A549 (cell line): ENCODE results near the gene PCNT. TPM values are rescaled to one million over a fixed set of nuclear protein-coding genes. Genes with fewer than 3 reads are reported as not detected.
"Not testable (repeated sequence)": the region's sequence is repeated elsewhere in the genome, so short reads cannot be mapped to it uniquely, and the experiment has no call there.

ENCODE experiments used
- ATAC-seq, 2 experiments: fragments of 200-7000 bp in 1 of 2; fragments of >200 bp in 1 of 2; cut with Nextera tagmentation in 1 of 2; cut with Tn5 transposase in 1 of 2; 3 replicates each; pipeline versions ENCODE4 v1.8.0 to v1.9.1; 2018 to 2020; ENCODE audit warnings: mild to moderate bottlenecking in 1 of 2, moderate library complexity in 1 of 2
- CTCF ChIA-PET: fragments of 300-600 bp; sonication (Branson Sonifier 250); formaldehyde crosslinking; extraction: SDS; loops from one replicate; lab custom pipeline; 2021; ENCODE audit warnings: antibody characterized with exemption, inconsistent platforms; lab: Yijun Ruan, JAX
- POLR2A ChIA-PET: fragments of 350-600 bp; formaldehyde crosslinking; extraction: SDS; loops from one replicate; lab custom pipeline; 2021; ENCODE audit warnings: antibody characterized with exemption, inconsistent platforms; lab: Yijun Ruan, JAX
- DNase-seq, 2 experiments: peaks; one replicate each; pipeline versions ENCODE4 v3.0.0 to v3.0.0-alpha.2; 2011 to 2016; ENCODE audit warnings: low read depth in 1 of 2, low spot score in 1 of 2
- FAIRE-seq: peaks from 2 replicates; lab custom pipeline; 2011; peaks lifted over from hg19 to GRCh38; lab: Jason Lieb, UNC
- H3K27ac ChIP-seq, 2 experiments: fragments of >200 bp; sonication (Bioruptor Twin); formaldehyde crosslinking; 3 replicates each; pipeline ENCODE4 v1.5.1; 2016 to 2017
- H3K4me1 ChIP-seq: fragments of >200 bp; sonication (Bioruptor Twin); formaldehyde crosslinking; 3 replicates; pipeline ENCODE4 v1.6.1; 2016
- H3K4me2 ChIP-seq: fragments of >200 bp; sonication (Bioruptor Twin); formaldehyde crosslinking; 3 replicates; pipeline ENCODE4 v1.6.1; 2016
- H3K4me3 ChIP-seq: fragments of >200 bp; sonication (Bioruptor Twin); formaldehyde crosslinking; 3 replicates; pipeline ENCODE4 v1.5.1; 2016
- H3K9me3 ChIP-seq: fragments of >200 bp; sonication (Bioruptor Twin); formaldehyde crosslinking; 3 replicates; pipeline ENCODE4 v1.6.1; 2016
- CEBPB ChIP-seq, 2 experiments: fragments of >200 bp in 1 of 2; sonication (Bioruptor Twin) in 1 of 2; formaldehyde crosslinking in 1 of 2; IDR thresholded peaks; 2 replicates each; pipeline ENCODE4 v1.6.1; 2012 to 2016
- CTCF ChIP-seq: fragments of >200 bp; sonication (Bioruptor Twin); formaldehyde crosslinking; IDR thresholded peaks from 3 replicates; pipeline ENCODE4 v1.5.1; 2016
- ESRRA ChIP-seq: fragments of 150-350 bp; IDR thresholded peaks from 2 replicates; pipeline ENCODE4 v1.6.1; 2014; ENCODE audit warnings: mild to moderate bottlenecking, low read length, borderline replicate concordance
- JUNB ChIP-seq: fragments of >200 bp; sonication (Bioruptor Twin); formaldehyde crosslinking; IDR thresholded peaks from 2 replicates; pipeline ENCODE4 v1.6.1; 2016
- KDM5A ChIP-seq: fragments of 200-600 bp; sonication (generic); IDR thresholded peaks from 2 replicates; pipeline ENCODE4 v1.6.1; 2016; ENCODE audit warnings: antibody characterized with exemption, mild to moderate bottlenecking
- MAFK ChIP-seq: fragments of 450-650 bp; IDR thresholded peaks from 2 replicates; pipeline ENCODE4 v1.6.1; 2014; ENCODE audit not compliant: partially characterized antibody
- NPAS2 ChIP-seq: fragments of 250-450 bp; sonication (Bioruptor Pico); IDR thresholded peaks from 2 replicates; pipeline ENCODE4 v1.8.0; 2022; ENCODE audit warnings: mild to moderate bottlenecking, moderate library complexity, borderline replicate concordance
- RARB ChIP-seq: fragments of 250-450 bp; sonication (Bioruptor Pico); IDR thresholded peaks from 2 replicates; pipeline ENCODE4 v1.8.0; 2021; ENCODE audit warnings: mild to moderate bottlenecking, moderate library complexity
- RFX5 ChIP-seq: fragments of 450-650 bp; IDR thresholded peaks from 2 replicates; pipeline ENCODE4 v1.7.1; 2014; ENCODE audit warnings: antibody characterized with exemption, mild to moderate bottlenecking, moderate library complexity
- SMC3 ChIP-seq: fragments of >200 bp; sonication (Bioruptor Twin); formaldehyde crosslinking; IDR thresholded peaks from 3 replicates; pipeline ENCODE4 v1.6.1; 2018; ENCODE audit warnings: inconsistent platforms
- TFCP2L1 ChIP-seq: fragments of 250-450 bp; sonication (Bioruptor Pico); IDR thresholded peaks from 2 replicates; pipeline ENCODE4 v1.5.0; 2021; ENCODE audit warnings: mild to moderate bottlenecking
- TP53 ChIP-seq: fragments of 250-450 bp; sonication (Bioruptor Pico); IDR thresholded peaks from 2 replicates; pipeline ENCODE4 v1.5.0; 2021; ENCODE audit warnings: mild to moderate bottlenecking, moderate library complexity
- ZC3H11A ChIP-seq: fragments of 450-650 bp; IDR thresholded peaks from 2 replicates; pipeline ENCODE4 v1.6.1; 2014; ENCODE audit warnings: antibody characterized with exemption, mild to moderate bottlenecking
- WGBS: methylation state at CpG from one replicate; pipeline ENCODE4 v1.1.6; 2017; ENCODE audit errors: missing lambda C conversion rate; 5-methylcytosine and 5-hydroxymethylcytosine counted together
- polyA plus RNA-seq, 4 experiments: library from polyadenylated mRNA; depleted of rRNA in 3 of 4; stranded (reverse); fragments of >200 nt; fragmentation: RNase III in 1 of 4; extraction: RNeasy Plus Mini Kit Qiagen cat#74134 plus additional on column Dnase treatment in 1 of 4; gene quantifications; 2 replicates in 3 of 4; 3 replicates in 1 of 4; pipeline ENCODE4 v1.2.3, GENCODE V29; 2011 to 2017
- TF ChIP-seq, protein P1 (sequence below): IDR thresholded peaks from 2 replicates; pipeline ENCODE4 v1.6.1; 2012; ENCODE audit warnings: low read depth, borderline replicate concordance
- TF ChIP-seq, protein P2 (sequence below): fragments of 450-650 bp; IDR thresholded peaks from 2 replicates; pipeline ENCODE4 v1.6.1; 2014; ENCODE audit warnings: antibody characterized with exemption

Gene PCNT
- polyA plus RNA-seq, 2 of the 4 experiments (the other 2 are of a cell fraction), result 11.1 to 14.6 TPM

GRCh38 chr21:46459356-46460112 is 135.6 kb downstream of the PCNT start:
- CTCF ChIA-PET, result no interaction called here
- ATAC-seq (no peak), FAIRE-seq (no peak)

GRCh38 chr21:46461909-46462308 is 138.0 kb downstream of the PCNT start:
- no peak for ATAC-seq
- Histone ChIP-seq H3K4me2 (no peak overlapping the region), H3K9me3 (no peaks in the 10 kb centered on the region), H3K4me3 (no peak overlapping the region), H3K4me1 (peaks cover 12% of the 10 kb centered on the region), H3K27ac (no peak overlapping the region)
- no peak for FAIRE-seq
- TF ChIP-seq TFCP2L1 (no peak), SMC3 (no peak), RARB (CRISPR knock-in tag) (no peak), ESRRA (no peak), KDM5A (no peak), JUNB (no peak), ZC3H11A (no peak), CEBPB (IDR thresholded peaks at IDR 0.05) (no peak), NPAS2 (CRISPR knock-in tag) (no peak)
- TF ChIP-seq, protein P1, sequence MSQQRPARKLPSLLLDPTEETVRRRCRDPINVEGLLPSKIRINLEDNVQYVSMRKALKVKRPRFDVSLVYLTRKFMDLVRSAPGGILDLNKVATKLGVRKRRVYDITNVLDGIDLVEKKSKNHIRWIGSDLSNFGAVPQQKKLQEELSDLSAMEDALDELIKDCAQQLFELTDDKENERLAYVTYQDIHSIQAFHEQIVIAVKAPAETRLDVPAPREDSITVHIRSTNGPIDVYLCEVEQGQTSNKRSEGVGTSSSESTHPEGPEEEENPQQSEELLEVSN, result no peak
- TF ChIP-seq, protein P2, sequence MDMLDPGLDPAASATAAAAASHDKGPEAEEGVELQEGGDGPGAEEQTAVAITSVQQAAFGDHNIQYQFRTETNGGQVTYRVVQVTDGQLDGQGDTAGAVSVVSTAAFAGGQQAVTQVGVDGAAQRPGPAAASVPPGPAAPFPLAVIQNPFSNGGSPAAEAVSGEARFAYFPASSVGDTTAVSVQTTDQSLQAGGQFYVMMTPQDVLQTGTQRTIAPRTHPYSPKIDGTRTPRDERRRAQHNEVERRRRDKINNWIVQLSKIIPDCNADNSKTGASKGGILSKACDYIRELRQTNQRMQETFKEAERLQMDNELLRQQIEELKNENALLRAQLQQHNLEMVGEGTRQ, result no peak
- no peak for DNase-seq
- ChIA-PET CTCF (no interaction called here), POLR2A (no interaction called here)
- 89% methylated on average over 5 of the region's 5 CpGs for WGBS

More at GRCh38 chr21:46459356-46460112, 135.6 kb downstream of the PCNT start:
- 31% methylated on average over 11 of the region's 41 CpGs for WGBS
- TF ChIP-seq RFX5 (no peak), TFCP2L1 (no peak), MAFK (no peak), SMC3 (no peak), TP53 (no peak), JUNB (no peak), CTCF (no peak), ESRRA (no peak), KDM5A (no peak)
- TF ChIP-seq, protein P1, result no peak
- peak overlapping the region; percentile 88 to 97 for H3K27ac ChIP-seq
- H3K4me3 ChIP-seq, result peak overlapping the region; percentile 71
- no peak for DNase-seq
- POLR2A ChIA-PET, result interaction anchor here (1.4 kb wide), 1 partner anchor 176 kb away, joined by 4 read pairs; the partner anchor contains the start of gene PRMT2
- no peaks in the 10 kb centered on the region for H3K9me3 ChIP-seq
- H3K4me2 ChIP-seq, result peak overlapping the region; percentile 96
- H3K4me1 ChIP-seq, result peaks cover 12% of the 10 kb centered on the region

GRCh38 chr21:46465153-46465552 is 141.2 kb downstream of the PCNT start:
- H3K4me3 ChIP-seq, H3K4me2 ChIP-seq, ATAC-seq, H3K27ac ChIP-seq, DNase-seq, H3K4me1 ChIP-seq, POLR2A ChIA-PET, H3K9me3 ChIP-seq, FAIRE-seq: not testable (repeated sequence)
- WGBS, result 93% methylated on average over 6 of the region's 6 CpGs
- CTCF ChIA-PET, result interaction anchor here (0.8 kb wide), 1 partner anchor 14 kb away, joined by 3 read pairs; no protein-coding TSS in a partner anchor
